Middle frontal gyrus (tissue), 1 donor: Measurements from ENCODE around the gene CCNY.
A peak's percentile ranks its signal among the peaks of the same experiment; 100 is the strongest.

Experiments used
- DNase-seq: peaks from one replicate; pipeline ENCODE4 v3.0.0-alpha.2; 2015; ENCODE audit warnings: low spot score; ENCODE audit errors: extremely low spot score

The CCNY gene

GRCh38 chr10:35546824-35547225 is 210.5 kb downstream of the CCNY start:
- no peak for DNase-seq

DNA sequence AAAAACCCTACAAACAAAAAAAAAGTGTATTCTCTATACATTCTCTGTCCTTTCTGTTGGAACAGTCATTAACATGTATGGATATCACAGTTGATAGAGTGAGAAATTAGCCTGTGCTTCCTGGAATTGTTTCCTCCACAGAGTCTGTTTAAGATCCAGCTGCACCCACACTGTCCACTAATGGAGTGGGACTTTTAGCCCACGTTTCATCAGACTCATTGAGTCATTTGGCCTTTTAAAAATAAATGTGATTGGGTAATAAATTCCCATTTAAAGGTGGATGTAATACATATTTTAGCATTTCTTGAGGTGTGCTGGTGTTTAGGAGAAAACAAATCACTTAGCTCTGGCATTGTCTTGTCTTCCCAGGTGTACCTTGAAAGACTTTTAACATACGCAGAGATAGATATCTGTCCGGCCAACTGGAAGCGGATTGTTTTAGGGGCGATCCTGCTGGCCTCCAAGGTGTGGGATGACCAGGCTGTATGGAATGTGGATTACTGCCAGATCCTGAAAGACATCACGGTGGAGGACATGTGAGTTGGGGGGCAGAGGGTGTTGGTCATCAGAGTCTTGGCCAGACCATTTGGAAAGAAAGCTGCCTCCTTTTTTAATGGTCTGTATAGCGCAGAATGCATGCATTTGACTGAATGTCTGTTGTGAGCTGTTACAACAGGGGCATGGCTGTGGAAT is 216.5 kb downstream of the CCNY start:
- DNase-seq, result no peak

- DNase-seq, result no peak
Observed at GRCh38 chr10:35554036-35554435, 217.7 kb downstream of the CCNY start.

DNA sequence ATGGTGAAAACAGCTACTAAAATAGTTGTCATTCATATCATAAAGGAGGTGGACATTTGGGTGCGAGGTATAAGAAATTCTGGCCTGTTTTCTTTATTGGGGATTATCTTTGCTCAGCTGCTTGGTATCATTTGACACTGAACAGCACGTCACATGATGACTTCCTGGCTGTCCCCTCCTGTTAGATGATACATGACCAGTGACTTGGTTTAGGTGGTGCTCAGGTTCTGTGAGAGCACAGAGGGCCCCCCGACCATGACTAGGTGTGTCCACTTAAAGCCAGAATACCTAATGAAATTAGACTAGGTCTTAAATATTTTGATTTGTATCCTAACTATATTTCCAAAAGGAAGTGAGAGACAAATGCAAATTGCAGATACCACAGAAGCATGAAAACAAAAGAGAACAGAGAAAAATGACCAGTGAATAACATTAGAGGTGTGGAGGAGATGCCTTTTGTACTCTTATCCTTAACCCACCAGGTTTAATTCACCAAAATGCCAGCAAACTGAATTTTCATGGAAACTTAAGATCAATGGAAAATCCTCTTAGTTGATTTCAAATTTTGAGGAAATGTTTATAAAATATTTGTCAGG is 218.2 kb downstream of the CCNY start:
- no peak for DNase-seq

DNA sequence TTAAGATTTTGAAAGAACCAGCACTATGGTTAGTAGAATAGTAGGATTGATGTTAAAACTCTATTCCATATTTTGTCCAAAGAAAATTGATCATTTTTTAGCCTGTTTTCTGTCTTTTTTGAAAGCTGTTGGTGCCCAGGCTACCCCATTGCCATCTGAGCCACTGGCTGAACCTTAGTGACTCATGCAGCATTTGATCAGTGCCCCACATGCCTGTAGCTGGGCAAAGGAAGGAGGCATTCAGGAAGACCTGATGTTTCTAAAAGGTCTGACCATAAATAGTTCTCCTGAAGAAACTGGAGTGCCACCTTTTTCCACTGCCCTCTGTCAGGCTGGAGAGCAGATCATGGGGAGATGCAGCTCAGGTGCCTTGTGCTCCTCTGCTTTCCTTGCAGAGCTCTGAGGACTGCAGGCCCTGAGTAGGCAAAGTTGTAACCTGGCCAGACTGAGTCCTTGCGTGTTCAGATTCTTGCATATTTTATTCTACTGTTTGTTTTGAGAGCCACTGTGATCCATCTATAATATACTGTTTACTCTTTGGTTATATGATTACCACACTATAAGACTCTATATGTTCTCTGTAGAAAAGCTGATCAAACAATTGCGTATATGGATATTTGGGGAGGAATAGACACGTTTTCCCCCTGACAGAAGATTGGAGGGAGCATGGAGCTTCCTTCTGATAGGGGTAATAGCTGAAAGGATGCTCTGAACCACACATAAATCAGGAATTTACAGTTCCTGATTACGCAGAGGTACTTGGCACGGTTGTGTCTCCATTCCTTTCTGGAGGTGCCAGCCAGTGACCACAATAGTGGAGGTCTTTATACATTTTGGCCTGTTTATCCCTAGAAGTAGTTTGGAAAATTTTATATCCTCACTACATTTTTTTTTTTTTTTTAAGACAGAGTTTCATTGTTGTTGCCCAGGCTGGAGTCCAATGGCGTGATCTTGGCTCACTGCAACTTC is 219.9 kb downstream of the CCNY start:
- DNase-seq, result no peak

DNA sequence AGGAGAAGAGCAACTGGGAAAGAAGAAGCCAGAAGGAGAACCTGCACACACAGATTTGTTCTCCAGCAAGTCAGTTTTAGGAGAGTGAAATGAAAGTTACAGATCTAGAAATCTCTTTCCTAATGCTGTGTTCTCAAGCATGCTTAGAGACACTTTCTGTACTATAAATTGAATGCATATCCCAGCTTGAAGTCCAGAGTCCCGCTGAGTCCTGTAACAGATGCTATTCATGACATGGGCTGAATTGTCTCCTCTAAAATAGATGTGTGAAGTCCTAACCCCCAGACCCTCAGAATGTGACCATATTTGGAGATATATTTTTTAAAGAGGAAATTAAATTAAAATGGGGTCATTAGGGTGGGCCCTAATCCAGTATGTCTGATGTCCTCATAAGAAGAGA is 222.0 kb downstream of the CCNY start:
- DNase-seq, result no peak

DNA sequence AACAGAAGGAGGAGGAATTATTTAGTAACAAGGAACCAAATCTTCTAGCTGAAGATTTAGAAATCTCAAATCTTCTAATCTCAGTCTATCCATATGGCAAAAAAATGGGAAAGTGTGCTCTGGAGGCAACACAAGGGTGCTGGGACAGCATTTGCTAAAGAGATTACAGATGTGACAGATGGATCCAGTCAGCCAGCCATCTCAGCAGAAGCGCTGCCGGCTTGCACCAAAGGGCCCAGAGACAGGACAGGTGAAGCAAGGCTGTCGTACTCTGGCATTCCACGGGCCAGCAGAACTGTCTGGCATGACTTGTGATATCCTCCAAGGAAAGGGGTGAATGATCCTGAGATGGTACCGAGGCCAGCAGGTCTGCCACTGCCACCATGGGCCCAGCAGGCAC is 223.1 kb downstream of the CCNY start:
- DNase-seq, result no peak

GRCh38 chr10:35561715-35562114 is 225.4 kb downstream of the CCNY start:
- DNase-seq, result no peak

DNA sequence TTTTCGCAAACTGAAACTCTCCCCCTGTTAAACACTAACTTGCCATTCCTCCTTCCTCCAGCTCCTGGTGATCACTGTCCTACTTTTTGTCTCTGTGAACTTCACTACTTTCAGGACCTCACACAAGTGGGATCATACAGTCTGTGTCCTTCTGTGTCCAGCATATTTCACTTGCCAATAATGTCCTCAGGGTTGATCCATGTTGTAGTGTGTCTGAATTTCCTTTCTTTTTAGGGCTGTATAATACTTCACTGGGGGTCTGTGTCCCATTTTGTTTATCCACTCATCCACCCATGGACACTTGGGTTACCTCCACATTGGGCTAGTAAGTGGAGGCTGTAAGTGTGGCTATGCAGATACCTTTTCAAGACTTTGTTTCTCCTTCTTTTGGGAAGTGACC is 226.1 kb downstream of the CCNY start:
- DNase-seq, result no peak

- no peak for DNase-seq
Observed at GRCh38 chr10:35563261-35563891, 227.1 kb downstream of the CCNY start.

DNA sequence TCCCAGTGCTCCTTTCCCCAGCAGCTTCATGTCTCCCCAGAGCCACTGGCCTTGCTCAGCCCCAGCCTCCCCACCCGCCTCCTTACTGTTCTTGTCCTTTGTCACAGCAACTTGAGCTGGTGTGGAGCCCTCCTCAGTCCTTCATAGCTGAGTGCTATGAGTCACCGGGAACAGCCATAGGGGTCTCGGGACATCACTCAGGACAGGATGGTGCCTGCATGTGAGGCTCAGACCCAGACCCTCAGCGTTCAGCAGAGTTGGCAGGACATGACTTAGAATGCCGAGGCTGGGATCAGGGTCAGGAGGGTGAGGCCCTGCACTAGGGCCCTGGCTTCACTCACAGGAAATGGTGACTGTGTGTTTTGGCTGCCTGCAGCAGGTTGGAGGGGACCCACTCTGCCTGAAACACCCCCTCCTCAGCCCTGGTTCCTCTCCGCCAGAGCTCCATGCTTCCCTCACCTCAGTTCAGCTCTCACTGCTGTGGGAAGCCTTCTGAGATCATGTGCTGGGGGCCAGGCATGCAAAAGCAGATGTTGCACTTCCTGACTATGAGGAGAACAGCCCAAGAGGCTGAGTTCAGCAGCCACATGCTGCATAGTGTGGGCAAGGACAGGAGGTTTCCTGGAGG is 228.1 kb downstream of the CCNY start:
- no peak for DNase-seq

DNA sequence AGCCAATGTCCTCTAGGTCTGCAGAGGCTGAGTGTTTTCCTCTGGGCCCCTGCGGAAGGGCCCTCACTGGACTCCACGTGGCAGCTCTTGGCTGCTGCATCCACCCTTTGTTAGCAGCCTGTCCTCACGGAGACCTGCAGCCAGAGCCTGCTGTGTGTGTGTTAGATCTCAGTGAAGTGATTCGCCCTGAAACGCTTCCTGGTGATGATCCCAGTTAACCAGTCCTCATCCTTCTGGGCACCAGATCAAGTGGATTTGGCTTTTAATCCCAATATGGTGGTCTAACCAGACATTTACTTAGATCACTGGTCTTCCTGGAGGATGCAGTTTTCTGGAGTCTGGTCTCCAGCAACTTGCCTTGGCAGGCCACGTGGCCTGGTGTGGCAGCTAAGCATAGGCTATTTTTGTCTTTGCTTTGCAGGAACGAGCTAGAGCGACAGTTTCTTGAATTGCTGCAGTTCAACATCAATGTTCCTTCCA is 229.3 kb downstream of the CCNY start:
- DNase-seq, result peak; percentile 62

GRCh38 chr10:35567951-35568350 is 231.6 kb downstream of the CCNY start:
- no peak for DNase-seq

GRCh38 chr10:35568483-35569015 is 232.2 kb downstream of the CCNY start:
- no peak for DNase-seq

GRCh38 chr10:35569111-35569707 is 232.9 kb downstream of the CCNY start:
- no peak for DNase-seq

GRCh38 chr10:35569836-35570235 is 233.5 kb downstream of the CCNY start:
- no peak for DNase-seq

DNA sequence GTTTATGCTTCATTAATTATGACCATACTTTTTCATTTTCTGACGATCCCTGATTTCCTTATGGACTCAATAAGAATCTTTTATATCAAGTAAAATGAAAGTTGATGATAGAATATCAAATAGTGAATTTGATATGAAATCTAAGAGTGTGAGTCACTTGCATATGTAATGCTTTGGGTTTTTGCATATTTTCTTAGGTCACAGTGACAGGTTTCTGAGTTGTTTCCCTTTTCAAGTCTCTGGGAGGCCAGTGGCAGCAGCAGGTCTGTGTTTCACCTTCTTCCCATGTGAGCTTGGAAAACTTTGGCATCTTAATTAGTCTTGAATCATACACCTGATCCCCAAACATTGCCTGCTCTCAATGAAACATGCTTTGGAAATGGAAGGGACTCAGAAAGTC is 234.1 kb downstream of the CCNY start:
- DNase-seq, result no peak

DNA sequence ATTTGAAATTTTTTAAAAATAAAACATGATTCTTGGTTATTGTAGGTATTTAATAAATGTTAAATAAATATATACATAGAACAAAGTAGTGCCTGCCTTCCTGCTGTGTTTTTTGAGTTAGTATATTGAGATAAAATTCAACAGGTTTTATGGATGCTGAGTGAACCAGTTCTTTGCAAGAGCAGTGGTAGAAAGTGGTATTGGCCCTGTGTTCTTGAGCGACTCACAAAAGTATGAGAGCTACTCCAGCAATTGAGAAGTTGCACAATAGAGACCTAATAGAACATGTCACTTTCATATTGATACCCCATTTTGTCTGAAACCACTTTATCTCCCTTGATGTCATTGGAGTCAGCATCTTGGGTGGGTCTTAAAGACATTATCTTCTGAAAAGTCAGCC is 236.3 kb downstream of the CCNY start:
- no peak for DNase-seq

DNA sequence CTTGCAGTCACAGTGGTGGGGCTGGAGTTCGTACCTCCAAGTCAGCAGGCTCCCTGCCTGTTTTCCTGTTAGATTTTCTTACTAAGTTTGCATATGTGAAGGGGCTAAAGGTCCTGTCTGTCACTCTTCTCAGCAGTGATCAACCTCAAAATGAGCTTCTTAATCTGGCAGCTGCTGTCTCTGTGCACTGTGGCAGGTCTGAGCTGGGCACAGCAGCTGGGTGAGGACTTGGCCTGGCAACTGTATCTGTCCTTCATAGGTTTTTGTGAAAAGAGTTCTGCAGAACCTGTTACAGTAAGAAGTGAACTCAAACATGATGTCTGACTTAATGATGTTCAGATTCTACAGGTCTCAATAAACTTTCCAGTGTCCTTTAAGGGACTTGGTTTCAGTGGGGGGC is 237.5 kb downstream of the CCNY start:
- no peak for DNase-seq

GRCh38 chr10:35574924-35575352 is 238.6 kb downstream of the CCNY start:
- no peak for DNase-seq
